Esophagus squamous epithelium (tissue), 5 donors: Measurements from ENCODE around the gene RAB30. TPM values are rescaled to one million over a fixed set of nuclear protein-coding genes. Genes with fewer than 3 reads are reported as not detected.
"Not testable (repeated sequence)": the region's sequence is repeated elsewhere in the genome, so short reads cannot be mapped to it uniquely, and the experiment has no call there.

Source experiments
- DNase-seq: peaks from one replicate; lab custom pipeline; 2025; lab: John Stamatoyannopoulos, UW
- H3K27ac ChIP-seq, 4 donors: fragments of 200-600 bp; sonication (generic); one replicate each; pipeline ENCODE4 v1.5.1; 2016 to 2019; ENCODE audit warnings: mild to moderate bottlenecking in 1 of 4
- H3K27me3 ChIP-seq, 4 donors: fragments of 200-600 bp; sonication (generic); 1 replicate in 3 of 4; 2 replicates in 1 of 4; pipeline versions ENCODE4 v1.5.1 to v1.6.0; 2017 to 2021; ENCODE audit warnings: antibody characterized with exemption in 1 of 4
- H3K36me3 ChIP-seq, 3 donors: fragments of 200-600 bp; sonication (generic); one replicate each; pipeline ENCODE4 v1.5.1; 2016 to 2019
- H3K4me1 ChIP-seq, 3 donors: fragments of 200-600 bp; sonication (generic); one replicate each; pipeline ENCODE4 v1.5.1; 2017 to 2019
- H3K4me3 ChIP-seq, 4 donors: fragments of 200-600 bp; sonication (generic); 1 replicate in 3 of 4; 2 replicates in 1 of 4; pipeline ENCODE4 v1.5.1; 2016 to 2019; ENCODE audit warnings: mild to moderate bottlenecking in 2 of 4, moderate library complexity in 1 of 4
- H3K9me3 ChIP-seq, 3 donors: fragments of 200-600 bp; sonication (generic); one replicate each; pipeline ENCODE4 v1.5.1; 2016 to 2019
- POLR2A ChIP-seq, 4 donors: fragments of 450-650 bp; IDR thresholded peaks; one replicate each; pipeline ENCODE4 v1.6.1; 2017; ENCODE audit warnings: antibody characterized with exemption in 4 of 4, mild to moderate bottlenecking in 4 of 4, moderate library complexity in 3 of 4
- WGBS, 2 donors: methylation state at CpG; one replicate each; pipeline ENCODE4 v1.1.5; 2018; 5-methylcytosine and 5-hydroxymethylcytosine counted together
- intact Hi-C: fragments of 100-400 bp; cut with DNase I; formaldehyde crosslinking; loops from one replicate; pipeline ENCODE4 v1.15.0; 2022
- total RNA-seq, 4 donors: library from RNA; depleted of rRNA; stranded (reverse); fragments of >200 nt; gene quantifications; one replicate each; pipeline ENCODE4 v1.1.0, GENCODE V29; 2016
- TF ChIP-seq, protein P1 (sequence below), 6 experiments: fragments of 450-650 bp in 4 of 6; fragments of 200-600 bp in 2 of 6; sonication (generic) in 2 of 6; IDR thresholded peaks; one replicate each; pipeline ENCODE4 v1.5.1; 2016 to 2019; ENCODE audit warnings: antibody characterized with exemption in 6 of 6, mild to moderate bottlenecking in 4 of 6, moderate library complexity in 4 of 6
- donor health status: DM: yes; HTN: yes; CAD: no.

Gene RAB30
- total RNA-seq, 4 donors from 2014 or later: 2.2 to 8.7 (median 6.0) TPM

DNA sequence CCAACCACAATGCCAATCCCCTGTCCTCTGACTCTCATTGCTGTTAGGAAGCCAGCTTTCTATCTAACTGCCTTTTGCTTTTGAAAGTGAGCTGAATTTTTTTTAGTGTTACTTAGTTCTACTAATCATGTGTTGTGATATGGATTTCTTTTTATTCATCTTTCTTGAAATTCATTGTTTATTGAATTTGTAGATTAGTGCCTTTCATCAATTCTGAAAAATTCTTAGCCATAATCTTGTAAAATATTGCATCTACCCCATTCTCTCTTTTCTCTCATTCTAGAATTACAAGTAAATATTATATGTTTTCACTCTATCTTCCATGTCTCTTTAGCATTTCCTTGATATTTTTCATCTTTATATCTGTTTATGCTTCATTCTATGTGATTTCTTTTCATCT lies 122.3 kb downstream of the RAB30 start:
- no peaks in the 10 kb centered on the region for H3K27me3 ChIP-seq
- H3K27ac ChIP-seq: no peak overlapping the region
- H3K9me3 ChIP-seq: no peaks in the 10 kb centered on the region
- H3K36me3 ChIP-seq: no peaks in the 10 kb centered on the region
- intact Hi-C loops: no loop called here
- no peak for DNase-seq
- no peak overlapping the region for H3K4me3 ChIP-seq
- TF ChIP-seq, protein P1, sequence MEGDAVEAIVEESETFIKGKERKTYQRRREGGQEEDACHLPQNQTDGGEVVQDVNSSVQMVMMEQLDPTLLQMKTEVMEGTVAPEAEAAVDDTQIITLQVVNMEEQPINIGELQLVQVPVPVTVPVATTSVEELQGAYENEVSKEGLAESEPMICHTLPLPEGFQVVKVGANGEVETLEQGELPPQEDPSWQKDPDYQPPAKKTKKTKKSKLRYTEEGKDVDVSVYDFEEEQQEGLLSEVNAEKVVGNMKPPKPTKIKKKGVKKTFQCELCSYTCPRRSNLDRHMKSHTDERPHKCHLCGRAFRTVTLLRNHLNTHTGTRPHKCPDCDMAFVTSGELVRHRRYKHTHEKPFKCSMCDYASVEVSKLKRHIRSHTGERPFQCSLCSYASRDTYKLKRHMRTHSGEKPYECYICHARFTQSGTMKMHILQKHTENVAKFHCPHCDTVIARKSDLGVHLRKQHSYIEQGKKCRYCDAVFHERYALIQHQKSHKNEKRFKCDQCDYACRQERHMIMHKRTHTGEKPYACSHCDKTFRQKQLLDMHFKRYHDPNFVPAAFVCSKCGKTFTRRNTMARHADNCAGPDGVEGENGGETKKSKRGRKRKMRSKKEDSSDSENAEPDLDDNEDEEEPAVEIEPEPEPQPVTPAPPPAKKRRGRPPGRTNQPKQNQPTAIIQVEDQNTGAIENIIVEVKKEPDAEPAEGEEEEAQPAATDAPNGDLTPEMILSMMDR (IDR thresholded peaks at IDR 0.05): no peak
- no peak for TF ChIP-seq POLR2A (IDR thresholded peaks at IDR 0.05)
- no peaks in the 10 kb centered on the region for H3K4me1 ChIP-seq

DNA sequence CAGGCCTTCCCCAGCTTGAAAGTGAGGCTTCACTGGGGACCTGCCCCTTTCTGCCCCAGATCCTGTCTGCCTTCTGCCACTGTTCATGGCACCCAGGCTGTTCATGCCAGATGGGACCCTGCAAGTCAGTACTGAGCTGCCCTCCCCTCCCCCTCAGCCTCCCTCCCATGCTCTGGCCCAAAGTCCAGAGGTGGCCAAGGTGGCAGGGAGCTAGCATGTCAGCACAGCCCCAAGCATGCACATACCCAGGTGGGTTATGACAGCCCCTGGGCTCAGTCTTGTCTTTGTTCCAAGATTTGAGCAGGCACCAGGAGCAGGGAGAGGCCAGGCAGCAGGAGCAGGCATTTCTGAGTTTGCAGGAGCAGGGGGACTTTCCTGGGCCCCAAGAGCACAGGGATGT lies 126.0 kb downstream of the RAB30 start:
- Histone ChIP-seq H3K27ac (no peak overlapping the region), H3K4me1 (no peaks in the 10 kb centered on the region), H3K36me3 (no peaks in the 10 kb centered on the region), H3K4me3 (no peak overlapping the region), H3K27me3 (no peaks in the 10 kb centered on the region), H3K9me3 (no peaks in the 10 kb centered on the region)
- TF ChIP-seq, protein P1 (IDR thresholded peaks at IDR 0.05): no peak
- TF ChIP-seq POLR2A (IDR thresholded peaks at IDR 0.05): no peak
- no peak for DNase-seq
- intact Hi-C loops: no loop called here

GRCh38 chr11:82945041-82945440 lies 126.7 kb downstream of the RAB30 start:
- WGBS, 2 donors: 86 to 88% methylated on average over 1 of the region's 1 CpG
- H3K4me3 ChIP-seq, H3K27me3 ChIP-seq, H3K27ac ChIP-seq, H3K9me3 ChIP-seq, intact Hi-C loops, DNase-seq, H3K4me1 ChIP-seq, H3K36me3 ChIP-seq: not testable (repeated sequence)

DNA sequence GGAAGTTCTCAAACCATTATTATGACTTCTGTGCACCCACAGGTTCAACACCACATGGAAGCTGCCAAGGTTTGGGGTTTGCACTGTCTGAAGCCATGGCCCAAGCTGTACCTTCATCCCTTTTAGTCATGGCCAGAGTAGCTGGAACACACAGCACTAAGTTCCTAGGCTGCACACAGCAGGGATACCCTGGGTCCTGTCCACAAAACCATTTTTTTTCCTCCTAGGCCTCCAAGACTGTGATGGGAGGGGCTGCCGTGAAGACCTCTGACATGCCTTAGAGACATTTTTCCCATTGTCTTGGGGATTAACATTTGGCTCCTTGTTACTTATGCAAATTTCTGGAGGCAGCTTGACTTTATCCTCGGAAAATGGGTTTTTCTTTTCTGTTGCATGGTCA lies 127.5 kb downstream of the RAB30 start:
- TF ChIP-seq POLR2A (IDR thresholded peaks at IDR 0.05): no peak
- TF ChIP-seq, protein P1 (IDR thresholded peaks at IDR 0.05): no peak
- WGBS, 2 donors: 51 to 54% methylated on average over 2 of the region's 2 CpGs
- no peak for DNase-seq
- Histone ChIP-seq H3K9me3 (no peaks in the 10 kb centered on the region), H3K4me3 (no peak overlapping the region), H3K27me3 (no peaks in the 10 kb centered on the region), H3K27ac (no peak overlapping the region), H3K4me1 (no peaks in the 10 kb centered on the region), H3K36me3 (no peaks in the 10 kb centered on the region)
- intact Hi-C loops: no loop called here

- H3K36me3 ChIP-seq, DNase-seq, H3K4me1 ChIP-seq, H3K4me3 ChIP-seq, H3K9me3 ChIP-seq, intact Hi-C loops, H3K27ac ChIP-seq, H3K27me3 ChIP-seq: not testable (repeated sequence)
- 100% methylated on average over 1 of the region's 1 CpG for WGBS, 2 donors
Observed at GRCh38 chr11:82943430-82943829, 128.3 kb downstream of the RAB30 start.

- intact Hi-C loops: no loop called here
- no peak overlapping the region for H3K4me3 ChIP-seq
- WGBS, 2 donors: 92 to 100% methylated on average over 2 of the region's 2 CpGs
Observed at GRCh38 chr11:82942376-82942775, 129.3 kb downstream of the RAB30 start.

More at GRCh38 chr11:82942376-82942775, 129.3 kb downstream of the RAB30 start:
- H3K27ac ChIP-seq: no peak overlapping the region
- no peaks in the 10 kb centered on the region for H3K36me3 ChIP-seq
- no peaks in the 10 kb centered on the region for H3K4me1 ChIP-seq
- TF ChIP-seq, protein P1 (IDR thresholded peaks at IDR 0.05): no peak
- TF ChIP-seq POLR2A (IDR thresholded peaks at IDR 0.05): no peak
- H3K27me3 ChIP-seq: no peaks in the 10 kb centered on the region
- DNase-seq: no peak
- no peaks in the 10 kb centered on the region for H3K9me3 ChIP-seq
